GM21367 (cell line): Measurements from ENCODE around the gene NPM1.
"Not testable (repeated sequence)": the region's sequence is repeated elsewhere in the genome, so short reads cannot be mapped to it uniquely, and the experiment has no call there.

Experiments used
- ATAC-seq: cut with Tn5 transposase; IDR thresholded peaks from one replicate; pipeline ENCODE4 v1.9.1; 2021; ENCODE audit not compliant: unreplicated experiment

NPM1 gene, protein sequence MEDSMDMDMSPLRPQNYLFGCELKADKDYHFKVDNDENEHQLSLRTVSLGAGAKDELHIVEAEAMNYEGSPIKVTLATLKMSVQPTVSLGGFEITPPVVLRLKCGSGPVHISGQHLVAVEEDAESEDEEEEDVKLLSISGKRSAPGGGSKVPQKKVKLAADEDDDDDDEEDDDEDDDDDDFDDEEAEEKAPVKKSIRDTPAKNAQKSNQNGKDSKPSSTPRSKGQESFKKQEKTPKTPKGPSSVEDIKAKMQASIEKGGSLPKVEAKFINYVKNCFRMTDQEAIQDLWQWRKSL

DNA sequence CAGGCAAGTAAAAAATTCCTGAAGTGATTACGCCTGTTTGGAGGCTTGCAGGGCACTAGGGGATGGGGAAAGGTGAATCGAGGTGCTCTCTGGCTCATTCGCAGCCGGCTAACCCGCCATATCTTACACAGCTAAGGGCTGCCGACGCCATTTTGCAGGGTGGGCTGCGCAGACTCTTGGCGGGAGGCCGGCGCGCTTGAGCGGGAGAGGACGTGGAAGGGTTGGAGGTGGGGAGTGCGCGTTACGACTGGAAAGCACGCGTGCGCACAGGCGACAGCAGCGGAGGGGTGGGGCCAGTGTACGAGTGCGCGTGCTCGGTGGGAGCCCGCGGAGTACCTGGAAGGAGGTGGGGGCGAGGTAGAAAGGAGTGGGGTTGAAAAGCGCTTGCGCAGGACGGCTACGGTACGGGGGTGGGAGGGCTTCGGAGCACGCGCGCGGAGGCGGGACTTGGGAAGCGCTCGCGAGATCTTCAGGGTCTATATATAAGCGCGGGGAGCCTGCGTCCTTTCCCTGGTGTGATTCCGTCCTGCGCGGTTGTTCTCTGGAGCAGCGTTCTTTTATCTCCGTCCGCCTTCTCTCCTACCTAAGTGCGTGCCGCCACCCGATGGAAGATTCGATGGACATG is at the start of gene NPM1:
Gene NPM1 (plus strand): TSS at position 505 of the 625 bp plus-strand sequence. CDS start 100 bp downstream, at position 605.
- peak; percentile 81 for ATAC-seq

DNA sequence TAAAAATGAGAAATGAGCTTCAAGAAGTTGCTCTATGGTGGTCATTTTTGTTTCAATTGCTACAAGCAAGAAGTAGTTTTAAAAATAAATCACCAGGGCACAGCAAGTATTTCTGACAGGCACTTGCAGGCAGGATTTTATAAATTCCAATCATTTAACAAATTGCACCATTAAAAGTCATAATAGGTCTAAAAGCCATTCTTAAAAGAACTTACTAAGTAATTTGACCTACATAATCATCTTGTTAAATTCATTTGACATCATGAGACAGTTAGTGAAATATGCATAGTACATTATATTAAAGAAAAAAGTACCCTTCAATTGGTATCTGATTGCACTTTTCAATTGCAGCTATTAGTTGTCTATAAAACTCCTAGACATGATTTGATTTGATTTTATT is 47.6 kb upstream of the NPM1 start:
- ATAC-seq, result no peak

DNA sequence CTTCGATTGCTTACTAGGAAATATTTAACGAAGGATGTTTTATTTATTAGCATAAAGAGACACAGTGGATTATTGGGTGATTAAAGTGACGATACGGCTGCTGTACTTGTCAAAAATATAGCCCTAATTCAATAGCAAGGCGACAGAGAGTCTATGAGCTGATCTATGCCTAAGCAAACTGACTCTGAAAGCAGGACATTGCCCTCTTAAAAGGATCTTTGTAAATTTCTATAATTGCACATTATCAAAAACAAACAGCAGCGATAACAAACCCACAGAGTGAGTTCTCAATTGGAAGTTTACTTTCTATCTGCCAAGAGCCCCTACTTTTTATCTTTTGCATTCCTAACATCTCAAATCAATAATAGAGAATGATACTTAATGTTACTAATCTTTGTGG is 47.2 kb upstream of the NPM1 start:
- ATAC-seq, result no peak

DNA sequence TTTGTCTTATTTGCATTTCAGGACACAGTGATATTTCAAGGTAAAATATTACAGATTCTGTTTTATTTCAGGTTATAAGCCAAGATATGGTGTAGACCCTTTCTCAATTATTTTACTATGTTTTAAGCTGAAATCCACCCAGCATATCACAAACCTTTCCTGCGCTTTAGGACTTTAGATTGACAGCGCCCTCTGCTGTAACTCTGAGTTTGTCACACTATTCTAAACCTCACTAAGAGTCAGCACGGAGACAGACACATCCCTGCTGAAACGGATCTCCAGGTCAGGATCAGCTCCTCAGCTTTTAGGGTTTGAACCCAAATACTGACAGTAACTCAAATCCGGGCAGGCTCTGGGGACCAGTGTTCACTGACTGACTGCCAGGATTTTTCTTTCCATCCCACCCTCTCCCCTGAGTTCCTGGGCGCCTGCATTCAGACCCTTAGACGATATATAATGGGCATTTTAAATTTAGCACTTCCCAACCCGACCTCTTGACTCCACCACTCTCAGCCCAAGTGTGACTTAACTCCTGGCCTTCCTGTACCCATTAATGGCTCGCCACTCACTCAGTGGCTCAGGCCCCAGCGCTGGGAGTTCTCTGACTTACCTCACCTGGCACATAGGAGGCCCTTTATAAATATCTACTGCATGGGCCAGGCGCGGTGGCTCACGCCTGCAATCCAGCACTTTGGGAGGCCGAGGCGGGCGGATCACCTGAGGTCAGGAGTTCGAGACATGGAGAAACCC is 45.1 kb upstream of the NPM1 start:
- peak; percentile 65 for ATAC-seq

DNA sequence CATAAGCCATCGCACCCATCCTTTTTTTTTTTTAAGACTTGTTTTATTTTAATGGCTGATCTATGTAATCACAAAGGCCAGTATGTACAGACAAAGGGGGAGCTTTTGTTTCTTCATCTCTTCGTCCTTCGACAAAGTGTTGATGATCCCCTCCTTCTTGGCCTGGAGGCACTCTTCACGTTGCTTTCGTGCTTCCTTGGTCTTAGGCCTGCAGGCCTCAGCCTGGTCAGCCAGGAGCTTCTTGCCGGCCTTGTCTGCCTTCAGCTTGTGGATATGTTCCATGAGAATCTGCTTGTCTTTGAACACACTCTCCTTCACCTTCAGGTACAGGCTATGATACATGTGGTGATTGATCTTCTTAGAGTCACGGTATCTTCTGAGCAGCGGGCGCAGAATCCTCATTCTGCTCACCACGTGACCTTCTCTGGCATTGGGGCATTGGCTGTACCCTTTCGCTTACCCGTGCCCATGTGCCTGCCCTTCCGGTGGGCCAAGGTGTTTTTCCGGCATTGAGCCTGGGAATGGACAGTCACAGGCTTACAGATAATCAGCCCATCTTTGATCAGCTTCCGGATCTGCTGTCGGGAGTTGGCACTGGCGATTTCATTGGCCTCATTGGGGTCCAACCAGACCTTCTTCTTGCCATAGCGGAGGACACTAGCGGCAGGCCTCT is 42.6 kb upstream of the NPM1 start:
- ATAC-seq, result no peak

DNA sequence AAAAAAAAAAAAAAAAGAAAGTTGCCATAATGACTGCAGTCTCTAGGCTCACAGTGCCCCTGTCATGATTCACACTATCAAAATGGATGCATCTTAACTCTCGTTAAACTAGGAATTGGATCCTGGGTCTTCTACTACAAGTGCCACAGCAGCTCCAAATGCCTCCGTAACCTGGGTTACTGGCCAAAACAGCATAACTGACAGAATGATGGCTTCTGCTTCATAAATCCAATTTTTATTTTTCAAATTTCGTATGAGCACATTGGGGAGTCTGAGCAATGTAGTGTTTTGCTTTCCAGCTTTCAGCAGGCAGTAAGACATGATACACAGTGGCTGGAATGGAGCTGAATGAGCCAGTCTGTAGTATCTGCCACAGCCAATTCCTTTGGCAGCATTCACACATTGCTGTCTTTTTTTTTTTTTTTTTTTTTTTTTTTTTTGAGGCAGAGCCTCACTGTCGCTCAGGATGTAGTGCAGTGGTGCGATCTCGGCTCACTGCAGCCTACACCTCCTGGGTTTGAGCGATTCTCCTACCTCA is 36.0 kb upstream of the NPM1 start:
- ATAC-seq, result no peak

DNA sequence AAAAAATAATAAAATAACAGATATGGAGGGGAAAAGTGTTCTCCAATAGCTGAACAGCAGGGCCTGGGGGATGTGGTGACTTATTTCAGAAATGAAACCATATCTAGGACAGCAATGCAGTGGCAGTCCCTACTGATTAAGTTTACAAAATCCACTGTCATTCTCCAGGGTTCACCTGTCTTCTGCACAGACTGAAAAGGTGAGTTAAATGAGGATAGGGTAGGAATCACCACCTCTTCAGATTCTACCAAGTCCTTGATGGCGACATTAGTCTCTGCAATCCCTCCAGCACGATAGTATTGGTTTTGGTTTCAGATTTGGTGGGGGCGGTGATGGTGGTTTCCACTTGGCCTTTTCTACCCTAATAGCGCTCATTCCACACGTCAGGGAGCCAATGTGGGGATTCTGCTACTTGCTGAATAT is 32.3 kb upstream of the NPM1 start:
- ATAC-seq, result peak; percentile 95

DNA sequence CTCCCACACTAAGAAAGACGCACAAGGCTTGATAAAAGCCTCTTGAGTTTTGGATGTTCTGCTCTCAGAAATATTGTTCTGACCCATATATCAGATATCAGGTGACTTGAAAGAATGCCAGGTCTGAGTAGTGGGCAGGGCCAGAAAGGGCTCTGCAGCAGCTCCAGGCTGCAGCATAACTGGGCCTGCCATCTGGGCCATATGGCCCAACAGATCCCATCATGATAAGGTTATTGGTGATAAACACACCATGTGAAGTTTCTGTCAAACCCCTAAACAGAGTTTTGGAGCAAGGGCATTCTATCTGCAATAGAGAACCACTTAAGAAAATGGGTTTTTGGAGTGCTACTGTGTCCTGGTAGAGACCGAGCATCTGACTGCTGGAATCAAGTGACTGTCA is 29.8 kb upstream of the NPM1 start:
- ATAC-seq, result no peak

DNA sequence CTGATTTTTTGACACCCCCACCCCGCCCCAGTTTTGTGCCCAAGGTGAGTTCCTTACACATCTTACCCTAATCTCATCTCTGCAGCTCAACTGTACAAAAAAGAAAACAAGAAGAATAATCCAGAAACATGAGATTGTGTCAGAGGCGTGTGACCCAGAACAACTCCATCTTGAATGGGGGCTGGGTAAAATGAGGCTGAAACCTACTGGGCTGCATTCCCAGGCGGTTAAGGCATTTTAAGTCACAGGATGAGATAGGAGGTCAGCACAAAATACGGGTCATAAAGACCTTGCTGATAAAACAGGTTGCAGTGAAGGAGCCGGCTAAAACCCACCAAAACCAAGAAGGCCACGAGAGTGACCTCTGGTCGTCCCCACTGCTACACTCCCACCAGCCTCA is 26.5 kb upstream of the NPM1 start:
- ATAC-seq, result not testable (repeated sequence)

DNA sequence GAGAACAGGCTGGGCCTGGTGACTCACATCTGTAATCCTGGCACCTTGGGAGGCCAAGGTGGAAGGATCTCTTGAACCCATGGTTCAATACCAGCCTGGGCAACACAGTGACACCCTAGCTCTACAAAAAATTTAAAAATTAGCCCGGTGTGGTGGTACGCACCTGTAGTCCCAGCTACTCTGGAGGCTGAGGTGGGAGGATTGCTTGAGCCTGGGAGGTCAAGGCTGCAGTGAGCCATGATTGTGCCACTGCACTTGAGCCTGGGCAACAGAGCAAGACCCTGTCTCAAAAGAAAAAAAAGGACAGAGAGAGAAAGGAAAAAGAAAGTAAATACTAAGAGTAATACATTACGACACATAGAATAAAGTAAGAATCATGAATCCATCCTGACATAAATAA is 24.4 kb upstream of the NPM1 start:
- not testable (repeated sequence) for ATAC-seq

DNA sequence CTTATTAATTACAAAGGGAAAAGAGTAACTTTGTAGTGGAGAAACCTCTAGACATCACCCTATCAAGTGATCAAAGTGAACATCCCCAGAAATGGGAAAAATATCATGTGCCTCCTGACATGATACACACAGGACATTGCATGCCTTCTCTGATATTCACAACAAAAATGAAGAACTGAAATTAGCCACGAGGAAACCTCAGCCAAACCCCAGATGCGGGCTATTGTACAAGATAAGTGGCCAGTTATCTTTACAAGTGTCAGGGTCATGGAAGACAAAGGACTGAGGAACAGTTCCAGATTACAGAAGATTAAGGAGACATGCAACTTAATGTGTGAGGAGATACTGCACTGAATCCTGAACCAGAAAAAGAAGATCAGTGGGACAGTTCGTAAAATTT is 23.8 kb upstream of the NPM1 start:
- peak; percentile 50 for ATAC-seq

DNA sequence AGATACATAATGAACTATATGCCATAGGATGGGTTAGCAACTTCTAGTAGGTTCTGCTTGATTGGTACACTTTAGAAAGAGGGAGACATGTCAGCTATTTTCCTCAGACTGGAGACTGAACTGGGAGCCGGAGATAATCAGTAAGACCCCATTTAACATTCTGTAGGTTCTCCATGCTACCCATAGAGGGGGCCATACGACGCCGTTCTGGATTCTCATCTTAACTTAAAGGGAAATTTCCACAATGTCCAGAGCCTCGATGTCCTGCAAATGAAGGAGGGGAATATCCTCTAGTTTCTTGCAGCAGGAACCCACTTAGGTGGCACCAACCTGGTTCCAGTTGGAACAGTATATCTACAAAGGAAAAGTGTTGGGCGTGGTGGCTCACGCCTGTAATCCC is 22.3 kb upstream of the NPM1 start:
- ATAC-seq, result no peak

DNA sequence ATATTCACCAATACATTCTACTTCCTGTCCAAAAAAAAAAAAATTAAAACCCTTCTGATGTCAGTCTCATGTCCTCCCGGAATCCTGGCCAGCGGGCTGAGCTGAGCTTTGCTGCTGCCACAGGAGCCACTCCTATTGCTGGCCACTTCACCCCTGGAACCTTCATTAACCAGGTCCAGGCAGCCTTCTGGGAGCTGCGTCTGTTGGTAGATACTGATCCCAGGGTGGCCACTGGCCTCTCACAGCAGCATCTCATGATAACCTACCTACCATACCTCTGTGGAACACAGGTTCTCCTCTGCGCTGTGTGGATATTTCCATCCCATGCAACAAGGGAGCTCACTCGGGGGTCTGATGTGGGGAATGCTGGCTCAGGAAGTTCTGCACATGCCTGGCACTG is 21.0 kb upstream of the NPM1 start:
- ATAC-seq, result no peak

DNA sequence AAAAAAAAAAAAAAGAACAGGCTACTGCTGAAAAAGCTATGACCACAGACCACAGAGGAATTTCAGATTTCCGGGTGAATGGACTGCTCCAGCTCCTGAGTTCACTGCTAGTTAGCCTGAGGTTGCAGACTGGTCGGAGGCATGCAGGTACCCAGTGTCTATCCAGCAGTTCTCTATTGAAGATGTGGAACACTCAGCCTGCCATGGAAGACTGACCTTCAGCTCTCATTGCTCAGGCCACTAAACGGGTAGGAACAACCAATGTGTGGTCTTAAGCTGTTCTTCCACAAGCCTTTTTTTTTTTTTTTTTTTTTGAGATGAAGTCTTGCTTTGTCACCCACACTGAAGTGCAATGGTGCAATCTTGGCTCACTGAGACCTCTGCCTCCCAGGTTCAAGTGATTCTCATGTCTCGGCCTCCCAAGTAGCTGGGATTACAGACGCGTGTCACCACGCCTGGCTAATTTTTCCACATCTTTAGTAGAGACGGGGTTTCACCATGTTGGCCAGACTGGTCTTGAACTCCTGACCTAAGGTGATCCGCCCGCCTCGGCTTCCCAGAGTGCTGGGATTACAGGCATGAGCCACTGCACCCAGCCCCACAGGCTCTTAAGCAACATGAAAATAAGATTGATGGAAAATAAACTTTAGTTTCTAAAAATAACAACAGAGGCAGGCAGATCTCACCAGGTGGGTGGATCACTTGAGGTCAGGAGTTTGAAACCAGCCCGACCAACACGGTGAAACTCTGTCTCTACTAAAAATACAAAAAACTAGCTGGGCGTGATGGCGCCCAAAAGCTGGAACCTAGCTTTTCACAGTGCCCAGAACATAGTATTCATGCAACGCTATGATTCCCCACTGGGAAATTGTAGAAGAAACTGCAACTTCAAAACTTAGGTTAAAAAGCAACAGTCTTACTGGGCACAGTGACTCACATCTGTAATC is 20.0 kb upstream of the NPM1 start:
- ATAC-seq, result no peak

DNA sequence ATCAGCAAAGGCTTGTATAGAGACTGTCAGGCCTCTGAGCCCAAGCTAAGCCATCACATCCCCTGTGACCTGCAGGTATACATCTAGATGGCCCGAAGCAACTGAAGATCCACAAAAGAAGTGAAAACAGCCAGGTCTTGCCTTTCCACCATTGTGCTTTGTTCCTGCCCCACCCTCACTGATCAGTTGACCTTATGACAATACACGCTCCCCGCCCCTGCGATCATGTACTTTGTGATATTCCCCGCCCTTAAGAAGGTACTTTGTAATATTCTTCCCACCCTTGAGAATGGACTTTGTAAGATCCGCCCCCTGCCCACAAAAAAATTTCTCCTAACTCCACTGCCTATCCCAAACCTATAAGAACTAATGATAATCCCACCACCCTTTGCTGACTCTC is 18.6 kb upstream of the NPM1 start:
- ATAC-seq, result no peak

DNA sequence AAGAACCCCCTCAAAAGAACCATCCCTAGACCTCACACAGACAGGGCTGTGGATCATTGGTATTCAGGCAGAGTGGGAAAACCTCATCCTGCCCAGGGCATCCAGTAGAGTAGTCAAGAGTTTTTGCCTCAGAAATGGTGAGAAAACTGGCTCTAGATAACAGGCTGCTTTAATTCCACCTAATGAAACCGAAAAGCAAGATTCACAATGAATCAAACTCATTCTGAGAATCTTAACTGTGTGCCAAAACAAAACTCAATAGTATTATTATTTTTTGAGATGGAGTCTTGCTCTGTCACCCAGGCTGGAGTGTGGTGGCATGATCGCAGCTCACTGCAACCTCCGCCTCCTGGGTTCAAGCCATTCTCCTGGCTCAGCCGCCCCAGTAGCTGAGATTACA is 17.8 kb upstream of the NPM1 start:
- ATAC-seq, result no peak

DNA sequence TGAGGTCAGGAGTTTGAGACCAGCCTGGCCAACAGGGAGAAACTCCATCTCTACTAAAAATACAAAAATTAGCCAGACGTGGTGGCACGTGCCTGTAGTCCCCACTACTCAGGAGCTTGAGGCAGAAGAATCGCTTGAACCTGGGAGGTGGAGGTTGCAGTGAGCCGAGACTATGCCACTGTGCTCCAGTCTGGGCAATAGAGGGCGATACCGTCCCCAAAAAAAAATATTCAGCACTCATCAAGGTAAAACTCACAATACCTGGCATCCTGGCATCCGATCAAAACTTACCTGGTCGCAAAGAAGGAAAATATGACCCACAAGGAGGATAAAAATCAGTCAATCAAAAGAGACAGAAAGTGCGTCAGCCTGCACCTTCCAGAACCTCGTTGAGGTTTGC is 16.8 kb upstream of the NPM1 start:
- ATAC-seq, result not testable (repeated sequence)

DNA sequence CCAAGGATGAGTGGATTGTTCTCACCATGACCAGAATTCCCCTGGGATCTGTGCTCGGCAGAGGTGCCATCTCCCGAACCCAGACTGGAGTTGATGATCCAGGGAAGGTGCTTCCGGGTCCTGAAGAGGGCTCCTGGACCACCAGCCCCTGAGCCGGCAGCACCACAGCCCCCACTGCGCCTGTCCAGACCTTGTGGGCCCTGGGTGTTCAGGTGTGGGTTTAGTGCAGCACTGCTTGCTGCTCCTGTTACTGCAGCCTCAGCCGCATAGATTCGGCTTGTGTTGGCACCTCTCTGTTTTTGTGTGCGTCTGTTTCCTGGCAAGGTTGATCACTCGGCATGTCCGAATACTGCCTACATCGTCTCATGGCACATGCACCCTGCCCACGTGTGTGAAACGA is 16.3 kb upstream of the NPM1 start:
- no peak for ATAC-seq

DNA sequence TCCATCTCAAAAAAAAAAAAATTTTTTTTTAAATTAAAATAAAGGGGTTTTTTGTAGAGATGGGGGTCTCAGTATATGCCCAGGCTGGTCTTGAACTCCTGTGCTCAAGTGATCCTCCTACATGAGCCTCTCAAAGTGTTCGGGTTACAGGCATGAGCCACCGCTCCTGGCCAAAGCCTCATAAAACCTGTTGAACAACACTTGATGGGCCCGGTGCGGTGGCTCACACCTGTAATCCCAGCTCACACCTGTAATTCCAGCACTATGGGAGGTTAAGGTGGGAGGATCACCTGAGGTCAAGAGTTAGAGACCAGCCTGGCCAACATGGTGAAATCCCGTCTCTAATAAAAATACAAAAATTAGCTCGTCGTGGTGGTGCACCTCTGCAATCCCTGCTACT is 7.7 kb upstream of the NPM1 start:
- ATAC-seq, result no peak

DNA sequence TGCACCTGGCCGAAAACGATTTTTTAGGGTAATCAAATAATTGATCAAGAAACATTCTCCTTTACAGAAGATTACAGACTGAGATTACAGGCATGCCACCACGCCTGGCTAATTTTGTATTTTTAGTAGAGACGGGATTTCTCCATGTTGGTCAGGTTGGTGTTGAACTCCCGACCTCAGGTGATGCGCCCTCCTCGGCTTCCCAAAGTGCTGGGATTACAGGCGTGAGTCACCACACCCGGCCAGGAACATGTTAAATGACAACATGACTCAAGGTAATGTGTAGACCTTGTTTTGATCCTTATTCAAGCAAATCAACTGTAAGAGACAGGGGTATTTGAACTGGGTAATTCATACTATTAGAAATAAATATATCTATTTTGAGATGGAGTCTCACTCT is 3.2 kb upstream of the NPM1 start:
- ATAC-seq, result not testable (repeated sequence)
